Lower leg skin (tissue), 4 donors: ENCODE results near the gene OS9. TPM values are rescaled to one million over a fixed set of nuclear protein-coding genes. Genes with fewer than 3 reads are reported as not detected.
"Not testable (repeated sequence)": the region's sequence is repeated elsewhere in the genome, so short reads cannot be mapped to it uniquely, and the experiment has no call there.

ENCODE experiments used
- DNase-seq, 2 donors: peaks; one replicate each; pipeline ENCODE4 v3.0.0-alpha.2; 2019; ENCODE audit warnings: low spot score in 2 of 2
- H3K4me3 ChIP-seq: fragments of 200-600 bp; sonication (generic); 2 replicates; pipeline ENCODE4 v1.5.1; 2017; ENCODE audit warnings: mild to moderate bottlenecking, low read depth; ENCODE audit not compliant: poor library complexity, severe bottlenecking
- POLR2A ChIP-seq, 2 donors: fragments of 450-650 bp; IDR thresholded peaks; one replicate each; pipeline ENCODE4 v1.6.1; 2016 to 2017; ENCODE audit warnings: antibody characterized with exemption in 2 of 2, mild to moderate bottlenecking in 1 of 2, moderate library complexity in 1 of 2
- WGBS, 2 donors: methylation state at CpG; one replicate each; pipeline ENCODE4 v1.1.5; 2018; 5-methylcytosine and 5-hydroxymethylcytosine counted together
- intact Hi-C: fragments of 100-400 bp; cut with DNase I; formaldehyde crosslinking; loops from one replicate; pipeline ENCODE4 v1.15.0; 2023; ENCODE audit warnings: low total_unique reads
- total RNA-seq, 4 donors: library from RNA; depleted of rRNA; stranded (reverse); fragments of >200 nt; gene quantifications; one replicate each; pipeline ENCODE4 v1.1.0, GENCODE V29; 2016
- TF ChIP-seq, protein P1 (sequence below), 3 donors: fragments of 450-650 bp; IDR thresholded peaks; one replicate each; pipeline ENCODE4 v1.5.1; 2016; ENCODE audit warnings: antibody characterized with exemption in 3 of 3, mild to moderate bottlenecking in 3 of 3, moderate library complexity in 2 of 3

The OS9 gene
- total RNA-seq, 4 donors from 2014 or later: 195 to 265 (median 205) TPM

DNA sequence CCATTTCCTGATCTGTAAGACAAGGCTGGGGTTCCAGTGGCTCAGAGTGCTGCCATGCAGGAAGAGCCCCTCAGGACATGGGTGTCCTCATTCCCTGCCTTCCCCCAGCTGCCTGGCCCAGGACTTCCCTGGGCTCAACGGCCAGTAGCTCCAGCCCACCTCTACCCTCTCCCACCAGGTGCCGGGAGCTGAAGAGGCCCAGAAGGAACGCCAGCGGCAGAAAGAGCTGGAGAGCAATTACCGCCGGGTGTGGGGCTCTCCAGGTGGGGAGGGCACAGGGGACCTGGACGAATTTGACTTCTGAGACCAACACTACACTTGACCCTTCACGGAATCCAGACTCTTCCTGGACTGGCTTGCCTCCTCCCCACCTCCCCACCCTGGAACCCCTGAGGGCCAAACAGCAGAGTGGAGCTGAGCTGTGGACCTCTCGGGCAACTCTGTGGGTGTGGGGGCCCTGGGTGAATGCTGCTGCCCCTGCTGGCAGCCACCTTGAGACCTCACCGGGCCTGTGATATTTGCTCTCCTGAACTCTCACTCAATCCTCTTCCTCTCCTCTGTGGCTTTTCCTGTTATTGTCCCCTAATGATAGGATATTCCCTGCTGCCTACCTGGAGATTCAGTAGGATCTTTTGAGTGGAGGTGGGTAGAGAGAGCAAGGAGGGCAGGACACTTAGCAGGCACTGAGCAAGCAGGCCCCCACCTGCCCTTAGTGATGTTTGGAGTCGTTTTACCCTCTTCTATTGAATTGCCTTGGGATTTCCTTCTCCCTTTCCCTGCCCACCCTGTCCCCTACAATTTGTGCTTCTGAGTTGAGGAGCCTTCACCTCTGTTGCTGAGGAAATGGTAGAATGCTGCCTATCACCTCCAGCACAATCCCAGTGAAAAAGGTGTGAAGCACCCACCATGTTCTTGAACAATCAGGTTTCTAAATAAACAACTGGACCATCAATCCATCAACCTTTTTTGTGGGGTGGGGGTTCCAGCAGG, 27.0 kb downstream of the OS9 start:
- H3K4me3 ChIP-seq: no peak overlapping the region
- peak in 1 of 2 donors; percentile 82 for DNase-seq
- intact Hi-C loops: no loop called here
- TF ChIP-seq POLR2A (IDR thresholded peaks at IDR 0.05): no peak
- TF ChIP-seq, protein P1, sequence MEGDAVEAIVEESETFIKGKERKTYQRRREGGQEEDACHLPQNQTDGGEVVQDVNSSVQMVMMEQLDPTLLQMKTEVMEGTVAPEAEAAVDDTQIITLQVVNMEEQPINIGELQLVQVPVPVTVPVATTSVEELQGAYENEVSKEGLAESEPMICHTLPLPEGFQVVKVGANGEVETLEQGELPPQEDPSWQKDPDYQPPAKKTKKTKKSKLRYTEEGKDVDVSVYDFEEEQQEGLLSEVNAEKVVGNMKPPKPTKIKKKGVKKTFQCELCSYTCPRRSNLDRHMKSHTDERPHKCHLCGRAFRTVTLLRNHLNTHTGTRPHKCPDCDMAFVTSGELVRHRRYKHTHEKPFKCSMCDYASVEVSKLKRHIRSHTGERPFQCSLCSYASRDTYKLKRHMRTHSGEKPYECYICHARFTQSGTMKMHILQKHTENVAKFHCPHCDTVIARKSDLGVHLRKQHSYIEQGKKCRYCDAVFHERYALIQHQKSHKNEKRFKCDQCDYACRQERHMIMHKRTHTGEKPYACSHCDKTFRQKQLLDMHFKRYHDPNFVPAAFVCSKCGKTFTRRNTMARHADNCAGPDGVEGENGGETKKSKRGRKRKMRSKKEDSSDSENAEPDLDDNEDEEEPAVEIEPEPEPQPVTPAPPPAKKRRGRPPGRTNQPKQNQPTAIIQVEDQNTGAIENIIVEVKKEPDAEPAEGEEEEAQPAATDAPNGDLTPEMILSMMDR (IDR thresholded peaks at IDR 0.05): no peak
- 83 to 89% methylated on average over 11 of the region's 11 CpGs for WGBS, 2 donors

DNA sequence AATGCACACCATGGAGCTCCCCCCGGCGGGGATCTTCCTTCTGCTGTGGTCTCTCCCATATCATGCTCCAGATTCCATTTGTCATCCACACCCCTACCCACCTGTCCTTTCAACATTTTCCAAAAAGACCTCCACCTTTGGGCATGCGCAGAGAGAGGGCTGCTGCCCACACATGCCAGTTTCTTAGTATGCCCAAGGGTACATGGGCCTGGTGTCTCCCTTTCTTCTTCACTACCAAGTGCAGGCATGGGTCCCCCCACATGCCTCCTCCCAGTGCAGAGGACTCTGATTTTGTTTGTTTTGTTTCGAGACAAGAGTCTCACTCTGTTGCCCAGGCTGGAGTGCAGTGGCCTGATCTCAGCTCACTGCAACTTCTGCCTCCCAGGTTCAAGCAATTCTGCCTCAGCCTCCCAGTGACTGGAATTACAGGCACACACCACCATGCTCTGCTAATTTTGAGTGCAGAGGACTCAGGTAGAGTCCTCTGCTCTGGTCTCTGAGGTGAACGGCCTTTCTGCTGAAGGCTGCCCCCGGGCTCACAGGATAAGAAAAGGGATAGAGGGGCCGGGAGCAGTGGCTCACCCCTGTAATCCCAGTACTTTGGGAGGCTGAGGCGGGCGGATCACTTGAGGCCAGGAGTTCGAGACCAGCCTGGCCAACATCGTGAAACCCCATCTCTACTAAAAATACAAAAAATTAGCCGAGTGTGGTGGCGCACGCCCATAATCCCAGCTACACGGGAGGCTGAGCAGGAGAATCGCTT, 28.1 kb downstream of the OS9 start:
- WGBS, 2 donors: 93 to 96% methylated on average over 16 of the region's 16 CpGs
- H3K4me3 ChIP-seq, intact Hi-C loops: not testable (repeated sequence)
- DNase-seq: peak in 1 of 2 donors; percentile 75

DNA sequence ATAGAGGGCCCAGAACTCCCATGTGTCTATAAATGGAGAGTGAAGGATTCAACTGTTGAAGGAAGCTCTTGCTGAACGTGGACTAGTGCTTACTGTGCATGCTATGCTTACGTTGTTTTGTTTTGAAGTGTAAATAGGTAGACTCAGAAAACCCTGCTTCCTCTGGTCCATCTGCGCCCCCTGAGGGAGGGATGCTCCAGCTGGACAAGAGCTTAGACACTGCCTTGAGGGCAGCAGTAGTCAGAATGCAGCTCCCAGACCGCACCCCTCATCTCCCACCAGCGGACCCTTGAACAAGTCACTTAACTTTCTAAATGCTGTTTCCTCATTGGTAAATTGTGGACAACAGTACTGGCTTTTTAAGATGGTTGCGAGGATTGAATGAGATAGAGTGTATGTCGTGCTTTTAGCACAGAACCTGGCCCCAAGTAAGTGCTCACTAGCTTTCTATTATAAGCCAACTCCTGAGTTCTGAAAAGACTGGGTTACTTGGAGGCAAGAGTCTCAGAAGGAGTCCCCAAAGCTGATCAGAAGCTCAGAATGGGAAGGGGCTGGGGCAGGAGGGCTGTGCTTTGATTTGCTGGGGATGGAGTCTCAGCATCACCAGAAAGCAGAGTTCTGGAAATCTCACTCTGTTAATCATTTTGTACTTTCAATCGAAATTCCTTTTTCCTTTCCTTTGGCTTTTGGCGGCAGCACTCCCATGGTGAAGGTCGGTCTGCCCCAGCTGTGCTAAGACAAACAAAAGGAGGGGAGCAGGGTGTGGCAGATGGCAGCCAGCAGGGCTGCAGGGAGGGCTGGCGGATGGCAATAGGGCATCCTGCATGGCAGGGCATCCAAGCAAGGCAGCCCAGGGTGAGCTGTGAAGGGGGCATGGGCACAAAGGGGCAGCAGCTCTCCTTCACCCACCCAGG, 29.0 kb downstream of the OS9 start:
- no peak overlapping the region for H3K4me3 ChIP-seq
- no peak for TF ChIP-seq POLR2A (IDR thresholded peaks at IDR 0.05)
- TF ChIP-seq, protein P1 (IDR thresholded peaks at IDR 0.05): no peak
- peak in 1 of 2 donors; percentile 68 for DNase-seq
- intact Hi-C loops: no loop called here
- WGBS, 2 donors: 60 to 61% methylated on average over 11 of the region's 11 CpGs

DNA sequence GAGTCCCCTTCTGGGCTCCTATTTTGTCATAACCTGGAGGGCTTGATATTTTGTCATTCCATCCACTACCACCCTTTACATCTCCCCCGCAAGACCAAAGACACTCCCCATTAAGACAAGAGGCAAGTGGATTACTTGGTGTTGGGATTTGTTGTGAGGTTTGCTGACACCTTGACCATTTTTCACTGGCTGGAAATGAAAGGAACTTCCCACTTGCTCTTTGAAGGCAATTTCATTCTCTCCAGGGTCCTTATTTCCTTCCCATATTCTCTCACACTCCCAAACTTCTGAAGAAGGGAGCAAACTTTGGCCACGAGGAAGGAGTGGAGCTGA, 29.7 kb downstream of the OS9 start:
- intact Hi-C loops: no loop called here
- TF ChIP-seq POLR2A (IDR thresholded peaks at IDR 0.05): no peak
- TF ChIP-seq, protein P1 (IDR thresholded peaks at IDR 0.05): no peak
- WGBS, 2 donors: 58 to 72% methylated on average over 2 of the region's 2 CpGs
- no peak overlapping the region for H3K4me3 ChIP-seq
- no peak for DNase-seq

DNA sequence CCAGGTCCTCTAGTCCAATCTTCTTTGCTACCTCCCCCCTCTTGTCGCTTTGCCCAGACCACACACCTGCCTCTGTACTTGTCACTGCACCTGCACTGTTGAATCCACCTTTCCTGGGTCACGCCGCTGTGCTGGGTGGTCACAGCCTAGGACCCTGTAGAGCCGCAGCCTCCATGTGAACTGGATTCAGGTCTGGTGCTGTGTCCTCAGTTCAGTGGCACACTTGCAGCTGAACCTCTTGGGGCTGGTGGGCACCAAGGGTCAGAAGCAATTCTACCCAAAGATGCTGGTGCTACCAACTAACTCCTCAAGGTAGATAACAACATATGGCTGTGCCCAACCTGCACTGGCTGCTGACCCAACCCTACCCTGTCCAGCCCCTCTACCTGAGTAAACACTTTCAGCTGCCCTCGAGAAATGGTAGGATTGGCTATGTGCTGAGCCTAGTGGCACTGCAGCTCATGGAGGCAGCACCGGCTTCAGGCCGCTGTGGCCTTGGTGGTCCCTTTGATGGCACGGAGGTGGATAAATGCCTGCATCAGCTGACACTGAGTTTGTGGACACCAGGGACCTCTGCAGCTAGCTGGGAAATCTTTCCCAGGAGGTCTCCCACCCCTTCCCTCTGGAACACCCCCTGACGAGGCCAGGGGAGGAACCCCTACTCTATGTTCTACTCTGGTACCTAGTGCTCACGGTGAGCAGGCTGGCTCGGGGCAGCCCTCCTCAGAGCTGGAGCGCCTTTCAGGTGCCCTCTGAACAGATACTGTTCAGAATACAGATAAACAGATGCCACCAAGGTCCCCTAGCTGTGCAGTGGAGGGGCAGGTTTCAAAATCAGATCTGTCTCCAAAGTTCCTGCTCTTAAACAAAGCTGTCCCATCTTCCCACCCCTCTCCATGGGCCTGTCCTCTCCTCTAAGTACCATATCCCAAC, 30.3 kb downstream of the OS9 start:
- intact Hi-C loops: no loop called here
- no peak for TF ChIP-seq POLR2A (IDR thresholded peaks at IDR 0.05)
- TF ChIP-seq, protein P1 (IDR thresholded peaks at IDR 0.05): no peak
- no peak overlapping the region for H3K4me3 ChIP-seq
- peak in 1 of 2 donors; percentile 79 for DNase-seq
- WGBS, 2 donors: 85 to 86% methylated on average over 12 of the region's 12 CpGs
